GM23338 (cell line): ENCODE results near the gene GALNT3. TPM values are rescaled to one million over a fixed set of nuclear protein-coding genes. Genes with fewer than 3 reads are reported as not detected.

Source experiments
- ATAC-seq: fragments of 200-7000 bp; cut with Tn5 transposase; 3 replicates; pipeline ENCODE4 v1.9.1; 2020
- DNase-seq: peaks from one replicate; pipeline ENCODE4 v3.0.0-alpha.2; 2015; ENCODE audit warnings: low spot score
- H2AFZ ChIP-seq: fragments of 200-600 bp; sonication (generic); 2 replicates; pipeline ENCODE4 v1.8.0; 2016; ENCODE audit warnings: antibody characterized with exemption, mild to moderate bottlenecking, moderate library complexity
- H3F3A ChIP-seq: fragments of 200-600 bp; sonication (generic); replicated peaks from 2 replicates; pipeline ENCODE4 v1.8.0; 2017; ENCODE audit warnings: antibody characterized with exemption, mixed run types, low read depth
- H3K27ac ChIP-seq: fragments of 200-600 bp; sonication (generic); 2 replicates; pipeline ENCODE4 v1.6.1; 2016; ENCODE audit warnings: low read depth
- H3K27me3 ChIP-seq: fragments of 200-600 bp; sonication (generic); 2 replicates; pipeline ENCODE4 v1.8.0; 2016; ENCODE audit warnings: mild to moderate bottlenecking, mixed run types, moderate library complexity; ENCODE audit not compliant: insufficient read depth
- H3K36me3 ChIP-seq: fragments of 200-600 bp; sonication (generic); 2 replicates; pipeline ENCODE4 v1.8.0; 2016; ENCODE audit warnings: mild to moderate bottlenecking; ENCODE audit not compliant: insufficient read depth
- H3K4me1 ChIP-seq: fragments of 200-600 bp; sonication (generic); 2 replicates; pipeline ENCODE4 v1.8.0; 2016; ENCODE audit warnings: mild to moderate bottlenecking, moderate library complexity; ENCODE audit not compliant: insufficient read depth
- H3K4me2 ChIP-seq: fragments of 200-600 bp; sonication (generic); 2 replicates; pipeline ENCODE4 v1.7.1; 2017; ENCODE audit warnings: mixed run types
- H3K4me3 ChIP-seq: fragments of 200-600 bp; sonication (generic); 2 replicates; pipeline ENCODE4 v1.6.1; 2016; ENCODE audit warnings: mixed run types
- H3K79me2 ChIP-seq: fragments of 200-600 bp; sonication (generic); replicated peaks from 2 replicates; pipeline ENCODE4 v1.8.0; 2017; ENCODE audit warnings: mild to moderate bottlenecking; ENCODE audit not compliant: insufficient read depth
- H3K9me2 ChIP-seq: fragments of 200-600 bp; sonication (generic); 2 replicates; pipeline ENCODE4 v1.8.0; 2017; ENCODE audit not compliant: insufficient read depth
- H4K20me1 ChIP-seq: fragments of 200-600 bp; sonication (generic); replicated peaks from 2 replicates; pipeline ENCODE4 v1.8.0; 2017; ENCODE audit warnings: mild to moderate bottlenecking; ENCODE audit not compliant: insufficient read depth
- H3K27ac Mint-ChIP-seq: 2 replicates; pipeline ENCODE4 v1.8.0; 2020; ENCODE audit warnings: inconsistent platforms, mild to moderate bottlenecking, moderate library complexity, mixed read lengths
- H3K27me3 Mint-ChIP-seq: 3 replicates; pipeline ENCODE4 v1.8.0; 2022; ENCODE audit warnings: low read depth, mild to moderate bottlenecking, moderate library complexity, mixed read lengths, inconsistent platforms; ENCODE audit not compliant: insufficient read depth, poor library complexity
- H3K36me3 Mint-ChIP-seq: 3 replicates; pipeline ENCODE4 v1.8.0; 2021; ENCODE audit warnings: low read depth, mild to moderate bottlenecking, inconsistent platforms, moderate library complexity, mixed read lengths
- H3K4me1 Mint-ChIP-seq: 3 replicates; pipeline ENCODE4 v1.8.0; 2020; ENCODE audit warnings: mild to moderate bottlenecking, inconsistent platforms, mixed read lengths
- H3K4me3 Mint-ChIP-seq: 3 replicates; pipeline ENCODE4 v1.8.0; 2021; ENCODE audit warnings: moderate library complexity, mild to moderate bottlenecking, inconsistent platforms, mixed read lengths
- H3K9me3 Mint-ChIP-seq: 3 replicates; pipeline ENCODE4 v1.8.0; 2020; ENCODE audit warnings: moderate library complexity, mild to moderate bottlenecking, inconsistent platforms, mixed read lengths
- CREB1 ChIP-seq: fragments of 250-450 bp; sonication (Bioruptor Pico); IDR thresholded peaks from 2 replicates; pipeline ENCODE4 v1.5.0; 2020; ENCODE audit warnings: low read depth, mild to moderate bottlenecking, moderate library complexity
- CTCF ChIP-seq, 2 experiments: fragments of 200-600 bp in 1 of 2; sonication (generic) in 1 of 2; conservative IDR thresholded peaks; 2 replicates each; pipeline versions ENCODE4 v1.5.1 to v1.6.1; 2016 to 2017; ENCODE audit warnings: antibody characterized with exemption in 2 of 2, low read depth in 2 of 2, mild to moderate bottlenecking in 2 of 2, moderate library complexity in 1 of 2
- ETS1 ChIP-seq: IDR thresholded peaks from 2 replicates; pipeline ENCODE4 v1.6.1; 2016; ENCODE audit warnings: antibody characterized with exemption
- EZH2 ChIP-seq: fragments of 200-600 bp; sonication (generic); IDR thresholded peaks from one replicate; pipeline ENCODE4 v1.8.0; 2017; ENCODE audit warnings: antibody characterized with exemption, mild to moderate bottlenecking, low read depth; ENCODE audit not compliant: unreplicated experiment
- EZH2phosphoT487 ChIP-seq: fragments of 200-600 bp; sonication (generic); IDR thresholded peaks from one replicate; pipeline ENCODE4 v1.8.1; 2018; ENCODE audit warnings: antibody characterized with exemption; ENCODE audit not compliant: unreplicated experiment
- JUNB ChIP-seq: IDR thresholded peaks from one replicate; pipeline ENCODE4 v1.6.1; 2016; ENCODE audit warnings: antibody characterized with exemption; ENCODE audit not compliant: unreplicated experiment
- NANOG ChIP-seq: IDR thresholded peaks from 2 replicates; pipeline ENCODE4 v1.6.1; 2016; ENCODE audit warnings: antibody characterized with exemption, borderline replicate concordance
- POLR2AphosphoS5 ChIP-seq: IDR thresholded peaks from 2 replicates; pipeline ENCODE4 v1.6.1; 2016; ENCODE audit warnings: antibody characterized with exemption, low read depth
- REST ChIP-seq: IDR thresholded peaks from one replicate; pipeline ENCODE4 v1.6.1; 2018; ENCODE audit warnings: antibody characterized with exemption; ENCODE audit not compliant: unreplicated experiment
- STAT1 ChIP-seq: IDR thresholded peaks from one replicate; pipeline ENCODE4 v1.6.1; 2016; ENCODE audit warnings: antibody characterized with exemption; ENCODE audit not compliant: unreplicated experiment
- ZNF114 ChIP-seq: fragments of 250-450 bp; sonication (Bioruptor Pico); IDR thresholded peaks from 2 replicates; pipeline ENCODE4 v1.5.0; 2020; ENCODE audit warnings: mild to moderate bottlenecking, moderate library complexity
- ZNF331 ChIP-seq: fragments of 250-450 bp; sonication (Bioruptor Pico); IDR thresholded peaks from 2 replicates; pipeline ENCODE4 v1.5.0; 2020; ENCODE audit warnings: low read depth, mild to moderate bottlenecking, moderate library complexity
- polyA plus RNA-seq: library from polyadenylated mRNA; unstranded; fragments of >200 nt; fragmentation: Nextera tagmentation; extraction: Ambion mirVana; gene quantifications from 2 replicates; pipeline ENCODE4 v1.2.1, GENCODE V29; 2016
- total RNA-seq: library from RNA; depleted of rRNA; stranded (reverse); fragments of >200 nt; shearing (Covaris generic); gene quantifications from 2 replicates; pipeline ENCODE4 v1.2.3, GENCODE V29; 2014

Gene GALNT3
- total and polyA plus RNA-seq, 2 experiments from 2014 or later: 16.8 to 17.1 TPM

GRCh38 chr2:165791421-165792103, 2.5 kb downstream of the GALNT3 start:
- ATAC-seq (no peak), DNase-seq (no peak)
- Histone ChIP-seq H3K4me2 (peak overlapping the region; percentile 82), H3K27ac (no peak overlapping the region), H3K4me1 (peaks cover 53% of the 10 kb centered on the region), H2AFZ (no peak overlapping the region), H3K79me2 (peaks cover 68% of the 10 kb centered on the region), H3K9me2 (no peaks in the 10 kb centered on the region), H4K20me1 (no peaks in the 10 kb centered on the region; the same call in 1 of the 2 replicates), H3K4me3 (peak overlapping the region; percentile 71), H3K27me3 (no peaks in the 10 kb centered on the region), H3F3A (peaks cover 10% of the 10 kb centered on the region), H3K36me3 (no peaks in the 10 kb centered on the region)
- Mint-ChIP-seq H3K9me3 (no peaks in the 10 kb centered on the region), H3K4me1 (peaks cover 46% of the 10 kb centered on the region), H3K27ac (no peak overlapping the region), H3K27me3 (peaks cover 12% of the 10 kb centered on the region), H3K36me3 (no peaks in the 10 kb centered on the region; the same call in 2 of the 3 replicates), H3K4me3 (peak overlapping the region; percentile 95; the same call in 1 of the 3 replicates)
- TF ChIP-seq EZH2: no peak
- no peak for TF ChIP-seq POLR2AphosphoS5
- TF ChIP-seq ZNF331 (CRISPR knock-in tag): no peak
- no peak for TF ChIP-seq EZH2phosphoT487
- no peak for TF ChIP-seq REST
- TF ChIP-seq STAT1: no peak
- TF ChIP-seq ETS1: no peak
- no peak for TF ChIP-seq CTCF (conservative IDR thresholded peaks at IDR 0.05; ENCODE audit: low read depth in 2 of 2)
- TF ChIP-seq JUNB: no peak
- no peak for TF ChIP-seq ZNF114 (CRISPR knock-in tag)
- no peak for TF ChIP-seq NANOG
- no peak for TF ChIP-seq CREB1 (CRISPR knock-in tag)
